Neutrophil (primary cell): ENCODE data around the gene CFAP206.

Experiments used
- H3K27ac ChIP-seq: fragments of 200-600 bp; sonication (generic); 2 replicates; pipeline ENCODE4 v1.5.1; 2016; ENCODE audit warnings: mild to moderate bottlenecking, moderate library complexity
- H3K27me3 ChIP-seq: fragments of 200-600 bp; sonication (generic); 2 replicates; pipeline ENCODE4 v1.6.0; 2016; ENCODE audit warnings: mild to moderate bottlenecking
- H3K36me3 ChIP-seq: fragments of 200-600 bp; sonication (generic); 2 replicates; pipeline ENCODE4 v1.5.1; 2017
- H3K4me1 ChIP-seq, 2 experiments: fragments of 200-600 bp in 1 of 2; sonication (generic) in 1 of 2; 1 replicate in 1 of 2; 2 replicates in 1 of 2; pipeline versions ENCODE4 v1.5.1 to v1.6.1; 2013 to 2016; ENCODE audit warnings: low read depth in 1 of 2, low read length in 1 of 2, mild to moderate bottlenecking in 1 of 2, moderate library complexity in 1 of 2; ENCODE audit not compliant: control insufficient read depth in 1 of 2, insufficient read depth in 1 of 2
- H3K4me3 ChIP-seq, 2 experiments: fragments of 200-600 bp in 1 of 2; sonication (generic) in 1 of 2; 1 replicate in 1 of 2; 2 replicates in 1 of 2; pipeline ENCODE4 v1.5.1; 2013 to 2016; ENCODE audit warnings: low read depth in 1 of 2, low read length in 1 of 2, mild to moderate bottlenecking in 1 of 2, moderate library complexity in 1 of 2
- H3K9me3 ChIP-seq: fragments of 200-600 bp; sonication (generic); 2 replicates; pipeline ENCODE4 v1.5.1; 2016
- TF ChIP-seq, protein P1 (sequence below): fragments of 200-600 bp; sonication (generic); IDR thresholded peaks from 2 replicates; pipeline ENCODE4 v1.5.1; 2016; ENCODE audit warnings: antibody characterized with exemption

Gene CFAP206

DNA sequence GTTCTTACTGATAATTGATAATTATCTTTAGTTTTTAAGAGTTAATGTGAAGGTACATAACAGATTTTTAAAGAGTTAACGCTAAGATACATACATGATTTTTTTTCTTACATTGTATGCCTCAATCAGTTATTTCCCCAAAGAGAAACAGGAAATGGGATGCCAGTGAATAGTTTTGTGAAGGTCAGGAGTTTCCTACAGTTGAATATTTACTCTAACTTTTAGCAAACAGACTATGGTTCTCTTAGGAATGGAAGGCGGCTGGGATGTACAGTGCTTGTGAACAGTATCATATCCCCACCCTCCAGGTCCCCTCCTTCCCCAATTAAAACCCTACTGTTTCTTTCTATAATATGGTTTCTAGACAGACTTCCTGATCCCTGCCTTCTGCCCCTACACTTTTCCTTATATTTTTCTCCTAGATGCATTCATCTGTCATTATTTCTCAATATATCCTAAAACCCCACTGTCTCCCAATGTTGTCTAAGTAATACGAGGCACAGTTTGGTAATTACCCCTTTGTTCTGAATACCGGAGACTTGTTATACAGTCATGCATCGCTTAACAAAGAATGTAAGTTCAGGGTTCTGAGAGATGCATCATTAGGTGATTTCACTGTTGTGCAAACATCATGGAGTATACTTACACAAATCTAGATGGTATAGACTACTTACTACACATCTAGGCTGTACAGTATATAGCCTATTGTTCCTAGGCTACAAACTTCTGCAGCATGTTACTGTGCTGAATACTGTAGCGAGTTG, 94.2 kb downstream of the CFAP206 start:
- Histone ChIP-seq H3K27ac (no peak overlapping the region), H3K27me3 (no peaks in the 10 kb centered on the region), H3K36me3 (peaks cover 59% of the 10 kb centered on the region), H3K4me3 (no peak overlapping the region), H3K9me3 (no peaks in the 10 kb centered on the region), H3K4me1 (no peaks in the 10 kb centered on the region)
- TF ChIP-seq, protein P1, sequence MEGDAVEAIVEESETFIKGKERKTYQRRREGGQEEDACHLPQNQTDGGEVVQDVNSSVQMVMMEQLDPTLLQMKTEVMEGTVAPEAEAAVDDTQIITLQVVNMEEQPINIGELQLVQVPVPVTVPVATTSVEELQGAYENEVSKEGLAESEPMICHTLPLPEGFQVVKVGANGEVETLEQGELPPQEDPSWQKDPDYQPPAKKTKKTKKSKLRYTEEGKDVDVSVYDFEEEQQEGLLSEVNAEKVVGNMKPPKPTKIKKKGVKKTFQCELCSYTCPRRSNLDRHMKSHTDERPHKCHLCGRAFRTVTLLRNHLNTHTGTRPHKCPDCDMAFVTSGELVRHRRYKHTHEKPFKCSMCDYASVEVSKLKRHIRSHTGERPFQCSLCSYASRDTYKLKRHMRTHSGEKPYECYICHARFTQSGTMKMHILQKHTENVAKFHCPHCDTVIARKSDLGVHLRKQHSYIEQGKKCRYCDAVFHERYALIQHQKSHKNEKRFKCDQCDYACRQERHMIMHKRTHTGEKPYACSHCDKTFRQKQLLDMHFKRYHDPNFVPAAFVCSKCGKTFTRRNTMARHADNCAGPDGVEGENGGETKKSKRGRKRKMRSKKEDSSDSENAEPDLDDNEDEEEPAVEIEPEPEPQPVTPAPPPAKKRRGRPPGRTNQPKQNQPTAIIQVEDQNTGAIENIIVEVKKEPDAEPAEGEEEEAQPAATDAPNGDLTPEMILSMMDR, result no peak

DNA sequence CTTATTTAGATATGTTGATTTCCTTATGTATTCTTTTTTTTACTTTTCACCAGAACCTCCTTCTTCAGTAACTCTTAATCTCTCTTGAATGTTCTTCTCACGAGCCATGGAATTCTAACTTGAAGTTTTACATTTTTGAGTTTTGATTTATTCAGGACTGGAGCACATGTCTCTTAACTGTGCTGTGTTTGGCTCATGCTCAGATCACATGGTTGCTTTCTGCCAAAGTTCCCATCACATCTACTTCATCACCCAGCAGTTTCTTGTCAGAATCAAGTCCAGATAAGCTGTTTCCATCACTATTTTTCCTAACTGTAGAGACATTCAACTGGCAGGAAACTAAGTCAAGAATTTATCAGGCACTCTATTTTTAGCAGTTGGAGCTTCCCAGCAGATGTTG, 96.7 kb downstream of the CFAP206 start:
- H3K4me1 ChIP-seq, result no peaks in the 10 kb centered on the region
- H3K27me3 ChIP-seq, result no peaks in the 10 kb centered on the region
- H3K36me3 ChIP-seq, result peaks cover 83% of the 10 kb centered on the region
- TF ChIP-seq, protein P1, result no peak
- no peak overlapping the region for H3K4me3 ChIP-seq
- H3K9me3 ChIP-seq, result no peaks in the 10 kb centered on the region
- no peak overlapping the region for H3K27ac ChIP-seq
